ENCODE measurements around the gene SCN2B. TPM values are rescaled to one million over a fixed set of nuclear protein-coding genes. Genes with fewer than 3 reads are reported as not detected.

Gene SCN2B
- total RNA-seq, 1 donor from 2014 or later = 0.39 TPM

DNA sequence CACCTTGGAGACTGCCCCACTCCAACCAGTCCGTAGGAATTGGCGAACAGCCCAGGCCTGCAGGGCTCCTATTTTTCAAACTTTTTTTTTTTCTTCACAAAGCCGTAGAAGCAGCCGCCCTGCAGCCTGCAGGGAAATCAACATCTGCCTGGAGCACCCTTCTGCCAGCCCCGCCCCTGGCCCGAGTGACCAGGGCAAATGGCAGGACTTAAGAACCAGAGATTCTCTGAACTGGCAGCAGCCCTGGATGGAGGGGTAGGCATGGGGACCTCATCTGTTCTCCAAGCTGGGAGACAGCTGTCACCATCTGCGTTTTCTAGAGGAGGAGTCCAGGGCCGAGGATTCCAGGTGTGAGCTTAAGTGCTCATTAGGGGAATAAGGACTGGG is 5.6 kb downstream of the SCN2B start:
- TF ChIP-seq, protein P1, sequence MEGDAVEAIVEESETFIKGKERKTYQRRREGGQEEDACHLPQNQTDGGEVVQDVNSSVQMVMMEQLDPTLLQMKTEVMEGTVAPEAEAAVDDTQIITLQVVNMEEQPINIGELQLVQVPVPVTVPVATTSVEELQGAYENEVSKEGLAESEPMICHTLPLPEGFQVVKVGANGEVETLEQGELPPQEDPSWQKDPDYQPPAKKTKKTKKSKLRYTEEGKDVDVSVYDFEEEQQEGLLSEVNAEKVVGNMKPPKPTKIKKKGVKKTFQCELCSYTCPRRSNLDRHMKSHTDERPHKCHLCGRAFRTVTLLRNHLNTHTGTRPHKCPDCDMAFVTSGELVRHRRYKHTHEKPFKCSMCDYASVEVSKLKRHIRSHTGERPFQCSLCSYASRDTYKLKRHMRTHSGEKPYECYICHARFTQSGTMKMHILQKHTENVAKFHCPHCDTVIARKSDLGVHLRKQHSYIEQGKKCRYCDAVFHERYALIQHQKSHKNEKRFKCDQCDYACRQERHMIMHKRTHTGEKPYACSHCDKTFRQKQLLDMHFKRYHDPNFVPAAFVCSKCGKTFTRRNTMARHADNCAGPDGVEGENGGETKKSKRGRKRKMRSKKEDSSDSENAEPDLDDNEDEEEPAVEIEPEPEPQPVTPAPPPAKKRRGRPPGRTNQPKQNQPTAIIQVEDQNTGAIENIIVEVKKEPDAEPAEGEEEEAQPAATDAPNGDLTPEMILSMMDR (IDR thresholded peaks at IDR 0.05; ENCODE audit: partially characterized antibody, unreplicated experiment) = no peak
- H3K36me3 Mint-ChIP-seq (ENCODE audit: unreplicated experiment) = no peaks in the 10 kb centered on the region
- peak overlapping the region; percentile 28 for H3K4me3 Mint-ChIP-seq (ENCODE audit: unreplicated experiment)
- DNase-seq = peak; percentile 47
- peaks cover 9% of the 10 kb centered on the region for H3K27me3 Mint-ChIP-seq (ENCODE audit: unreplicated experiment)
- H3K27ac Mint-ChIP-seq (ENCODE audit: unreplicated experiment) = peak overlapping the region; percentile 59
- peaks cover 10% of the 10 kb centered on the region for H3K9me3 Mint-ChIP-seq (ENCODE audit: unreplicated experiment)
- H3K4me1 Mint-ChIP-seq (ENCODE audit: low read depth, unreplicated experiment) = peaks cover 26% of the 10 kb centered on the region

DNA sequence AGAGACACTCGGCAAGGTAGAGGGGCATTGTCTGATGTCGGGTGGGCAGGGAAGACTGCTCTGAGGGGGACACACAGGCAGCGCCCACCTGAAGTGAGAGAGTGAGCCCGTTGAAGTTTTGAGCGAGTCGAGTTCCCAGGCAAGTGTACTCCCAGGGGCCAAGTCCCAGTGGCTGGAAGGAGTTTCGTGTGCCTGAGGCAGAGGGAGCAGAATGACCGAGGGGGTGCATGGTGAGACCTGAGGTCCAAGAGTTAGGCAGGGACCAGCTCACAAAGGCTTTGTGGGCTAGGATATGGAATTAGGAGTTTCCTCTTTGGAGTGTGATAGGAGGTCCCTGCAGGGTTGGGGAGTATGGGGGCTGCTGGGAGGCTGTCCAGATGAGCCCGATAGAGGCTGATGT is 6.2 kb downstream of the SCN2B start:
- H3K36me3 Mint-ChIP-seq (ENCODE audit: unreplicated experiment) = no peaks in the 10 kb centered on the region
- TF ChIP-seq, protein P1 (IDR thresholded peaks at IDR 0.05; ENCODE audit: partially characterized antibody, unreplicated experiment) = no peak
- peak overlapping the region; percentile 39 for H3K4me3 Mint-ChIP-seq (ENCODE audit: unreplicated experiment)
- H3K27ac Mint-ChIP-seq (ENCODE audit: unreplicated experiment) = no peak overlapping the region
- H3K4me1 Mint-ChIP-seq (ENCODE audit: low read depth, unreplicated experiment) = peaks cover 22% of the 10 kb centered on the region
- H3K9me3 Mint-ChIP-seq (ENCODE audit: unreplicated experiment) = peaks cover 10% of the 10 kb centered on the region
- H3K27me3 Mint-ChIP-seq (ENCODE audit: unreplicated experiment) = peaks cover 8% of the 10 kb centered on the region
- DNase-seq = no peak

DNA sequence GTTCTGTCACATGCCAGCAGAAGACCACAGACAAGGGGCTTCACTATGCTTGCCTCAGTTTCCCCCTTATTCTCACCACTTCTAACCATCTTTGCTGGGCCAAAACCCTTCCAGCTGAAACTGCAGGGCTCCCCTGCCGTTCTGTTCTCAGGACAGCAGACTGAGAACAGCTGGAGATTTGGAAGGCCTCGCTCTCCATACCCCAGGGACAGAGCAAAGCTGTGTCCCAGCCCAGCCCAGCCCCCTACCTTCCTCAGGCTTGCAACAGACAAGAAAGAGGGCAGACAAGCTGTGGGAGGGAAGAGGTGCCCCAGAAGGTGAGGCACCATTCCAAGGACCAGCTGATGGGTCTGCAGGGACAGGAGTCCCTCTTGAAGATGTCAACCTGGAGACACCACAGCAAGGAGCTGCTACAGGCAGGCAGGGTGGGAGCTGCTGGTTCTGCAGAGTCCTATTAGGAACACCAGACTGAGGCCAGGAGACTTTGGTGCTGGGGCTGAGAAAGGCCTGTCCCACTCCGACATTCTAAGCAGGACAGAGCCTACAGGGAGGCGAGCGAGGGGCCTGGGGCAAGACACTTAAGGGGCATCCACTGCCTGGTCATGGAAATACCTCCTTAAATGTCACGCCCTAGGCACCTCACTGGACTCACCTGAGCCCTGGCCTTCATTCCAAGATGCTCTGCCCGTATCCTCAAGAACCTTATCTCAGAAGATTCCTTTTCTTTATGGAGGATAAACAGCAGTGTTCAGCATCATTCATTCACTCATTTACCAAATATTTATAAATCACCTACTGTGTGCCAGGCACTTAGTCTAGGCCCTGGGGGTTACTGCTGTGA is 6.9 kb downstream of the SCN2B start:
- no peaks in the 10 kb centered on the region for H3K36me3 Mint-ChIP-seq (ENCODE audit: unreplicated experiment)
- peaks cover 8% of the 10 kb centered on the region for H3K27me3 Mint-ChIP-seq (ENCODE audit: unreplicated experiment)
- H3K27ac Mint-ChIP-seq (ENCODE audit: unreplicated experiment) = no peak overlapping the region
- DNase-seq = no peak
- H3K4me1 Mint-ChIP-seq (ENCODE audit: low read depth, unreplicated experiment) = peaks cover 22% of the 10 kb centered on the region
- H3K4me3 Mint-ChIP-seq (ENCODE audit: unreplicated experiment) = no peak overlapping the region
- H3K9me3 Mint-ChIP-seq (ENCODE audit: unreplicated experiment) = peaks cover 10% of the 10 kb centered on the region
- TF ChIP-seq, protein P1 (IDR thresholded peaks at IDR 0.05; ENCODE audit: partially characterized antibody, unreplicated experiment) = no peak

DNA sequence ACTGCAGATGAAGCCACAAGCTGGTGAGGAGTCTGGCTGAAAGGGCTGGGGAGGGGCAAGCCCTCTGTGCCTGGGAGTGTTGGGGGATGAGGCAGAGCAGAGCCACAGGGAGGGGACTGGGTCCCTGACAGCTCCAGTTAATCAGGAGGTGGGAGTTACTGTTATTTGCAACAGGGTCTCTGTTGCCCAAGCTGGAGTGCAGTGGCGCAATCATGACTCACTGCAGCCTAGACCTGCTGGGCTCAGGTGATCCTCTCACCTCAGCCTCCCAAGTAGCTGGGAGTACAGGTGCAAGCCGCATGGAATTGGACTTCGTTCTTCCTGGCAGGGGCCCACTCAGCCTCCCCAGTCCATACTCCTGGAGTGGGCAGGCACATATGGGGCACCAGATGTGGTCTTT is 7.7 kb downstream of the SCN2B start:
- no peak for DNase-seq
- Mint-ChIP-seq H3K4me1 (ENCODE audit: low read depth, unreplicated experiment) (peaks cover 22% of the 10 kb centered on the region), H3K9me3 (ENCODE audit: unreplicated experiment) (peaks cover 7% of the 10 kb centered on the region), H3K27me3 (ENCODE audit: unreplicated experiment) (peaks cover 8% of the 10 kb centered on the region), H3K27ac (ENCODE audit: unreplicated experiment) (no peak overlapping the region), H3K36me3 (ENCODE audit: unreplicated experiment) (no peaks in the 10 kb centered on the region), H3K4me3 (ENCODE audit: unreplicated experiment) (no peak overlapping the region)
- TF ChIP-seq, protein P1 (IDR thresholded peaks at IDR 0.05; ENCODE audit: partially characterized antibody, unreplicated experiment) = no peak

DNA sequence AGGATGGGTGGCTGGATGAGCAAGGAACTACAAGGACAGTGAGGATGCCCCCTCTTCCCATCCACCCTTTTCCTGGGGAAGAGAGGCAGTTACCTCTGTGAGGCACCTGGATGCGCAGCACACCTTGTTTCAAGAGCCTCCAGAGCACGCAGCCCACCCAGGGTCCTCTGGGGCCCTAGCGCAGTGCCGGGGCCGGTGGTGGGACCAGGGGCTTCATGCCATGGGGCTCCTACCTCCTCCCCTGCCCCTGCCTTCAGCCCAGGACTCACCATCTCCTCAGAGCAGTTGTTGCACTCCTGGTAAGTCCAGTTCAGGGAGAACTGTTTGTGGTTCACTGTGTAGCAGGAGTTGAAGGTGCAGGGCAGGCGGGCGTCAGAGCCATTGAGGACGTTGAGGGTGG is 8.1 kb downstream of the SCN2B start:
- Mint-ChIP-seq H3K27me3 (ENCODE audit: unreplicated experiment) (peaks cover 8% of the 10 kb centered on the region), H3K27ac (ENCODE audit: unreplicated experiment) (no peak overlapping the region), H3K9me3 (ENCODE audit: unreplicated experiment) (peaks cover 7% of the 10 kb centered on the region), H3K36me3 (ENCODE audit: unreplicated experiment) (no peaks in the 10 kb centered on the region), H3K4me3 (ENCODE audit: unreplicated experiment) (no peak overlapping the region), H3K4me1 (ENCODE audit: low read depth, unreplicated experiment) (peaks cover 22% of the 10 kb centered on the region)
- TF ChIP-seq, protein P1 (IDR thresholded peaks at IDR 0.05; ENCODE audit: partially characterized antibody, unreplicated experiment) = no peak
- no peak for DNase-seq

Measured in glutamatergic neuron (in vitro differentiated cells).